ENCODE data around the gene NHERF1. TPM values are rescaled to one million over a fixed set of nuclear protein-coding genes. Genes with fewer than 3 reads are reported as not detected.

Gene NHERF1
- total and polyA plus RNA-seq, 2 of the 13 experiments (the other 11 are each of a cell fraction or from before 2014, with no cell fraction given), result 169 to 269 TPM

DNA sequence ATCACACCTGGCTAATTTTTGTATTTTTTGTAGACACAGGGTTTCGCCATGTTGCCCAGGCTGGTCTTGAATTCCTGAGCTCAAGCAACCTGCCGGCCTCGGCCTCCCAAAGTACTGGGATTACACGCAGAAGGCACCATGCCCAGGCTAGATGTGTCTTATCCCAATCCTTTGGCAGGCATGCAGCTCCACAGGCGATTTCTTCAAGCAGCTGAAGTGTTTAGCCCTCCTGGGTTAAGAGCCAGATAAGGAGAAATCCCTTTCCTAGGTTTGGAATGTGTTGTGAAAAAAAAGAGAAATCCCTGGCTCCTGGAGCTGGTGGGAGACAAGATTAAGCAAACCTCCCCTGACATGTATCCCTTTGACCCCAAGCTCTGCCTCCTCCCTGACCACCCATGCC, 2.1 kb upstream of the NHERF1 start:
- H3K4me1 ChIP-seq (ENCODE audit: insufficient read depth, low read length), result peaks cover 59% of the 10 kb centered on the region
- H2AFZ ChIP-seq (ENCODE audit: low read length), result no peak overlapping the region
- no peaks in the 10 kb centered on the region; a peak in 1 of 5 replicates for H3K36me3 ChIP-seq (replicated peaks in 1 of 2; ENCODE audit: control insufficient read depth in 1 of 2, insufficient read depth in 2 of 2, low read length in 2 of 2)
- intact Hi-C loops (cut with micrococcal nuclease; ENCODE audit: unreplicated experiment) (no loop called here), in situ Hi-C loops (cut with HindIII; ENCODE audit: extremely low pct_ligation_motif_present, low pct_unique_long_range_greater_than_20kb) (loop anchor here (5.0 kb wide), 1 partner anchor 36 kb away; no protein-coding TSS in a partner anchor)
- peaks cover 30% of the 10 kb centered on the region for H3K79me2 ChIP-seq (ENCODE audit: insufficient read depth, low read length)
- no TSS peak for BruUV-seq (replicated peaks)
- POLR2A ChIA-PET, result interaction anchor here (2.9 to 21.5 kb wide), 4 partner anchors 9 to 127 kb away, joined by 7 to 1459 read pairs (median 46); partner anchors contain the start of genes FDXR, NAT9 and RAB37
- H3K4me3 ChIP-seq (replicated peaks in 1 of 3; ENCODE audit: insufficient read depth in 1 of 3, low read depth in 2 of 3, low read length in 3 of 3), result peak overlapping the region in 2 of 3 experiments; percentile 6 to 99; a peak in 3 of 6 replicates
- no peak for DNase-seq (ENCODE audit: low spot score)
- 17% methylated on average over 5 of the region's 5 CpGs for WGBS (ENCODE audit: low lambda C conversion rate)
- peak overlapping the region; percentile 16; the same call in 1 of the 2 replicates for H3K9ac ChIP-seq (ENCODE audit: insufficient read depth, low read depth, low read length)
- peaks cover 0 to 15% of the 10 kb centered on the region in 2 experiments; a peak in 2 of 5 replicates for H3K27me3 ChIP-seq (ENCODE audit: control insufficient read depth in 1 of 2, insufficient read depth in 2 of 2, low read length in 2 of 2)
- H3K9me3 ChIP-seq (ENCODE audit: low read length), result no peaks in the 10 kb centered on the region
- H4K20me1 ChIP-seq (ENCODE audit: insufficient read depth, low read length), result no peaks in the 10 kb centered on the region
- FAIRE-seq, result no peak
- TF ChIP-seq ZNF430 (CRISPR knock-in tag; IDR thresholded peaks at IDR 0.05), result no peak
- TF ChIP-seq, protein P1, sequence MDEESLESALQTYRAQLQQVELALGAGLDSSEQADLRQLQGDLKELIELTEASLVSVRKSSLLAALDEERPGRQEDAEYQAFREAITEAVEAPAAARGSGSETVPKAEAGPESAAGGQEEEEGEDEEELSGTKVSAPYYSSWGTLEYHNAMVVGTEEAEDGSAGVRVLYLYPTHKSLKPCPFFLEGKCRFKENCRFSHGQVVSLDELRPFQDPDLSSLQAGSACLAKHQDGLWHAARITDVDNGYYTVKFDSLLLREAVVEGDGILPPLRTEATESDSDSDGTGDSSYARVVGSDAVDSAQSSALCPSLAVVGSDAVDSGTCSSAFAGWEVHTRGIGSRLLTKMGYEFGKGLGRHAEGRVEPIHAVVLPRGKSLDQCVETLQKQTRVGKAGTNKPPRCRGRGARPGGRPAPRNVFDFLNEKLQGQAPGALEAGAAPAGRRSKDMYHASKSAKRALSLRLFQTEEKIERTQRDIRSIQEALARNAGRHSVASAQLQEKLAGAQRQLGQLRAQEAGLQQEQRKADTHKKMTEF (CRISPR knock-in tag; IDR thresholded peaks at IDR 0.05), result 0 out of 2 replicates have a peak, but pooled peaks have one; percentile 21
- CTCF ChIA-PET (ENCODE audit: low intra/inter-chr PET ratio, low total read pairs), result interaction anchor here (4.0 to 9.0 kb wide), 2 partner anchors 26 to 35 kb away, joined by 103 to 219 read pairs; partner anchors contain the start of gene NAT9
- no peak for ATAC-seq
- no peak overlapping the region for H3K27ac ChIP-seq (ENCODE audit: extremely low read length, insufficient read depth, low read length)
- H3K4me2 ChIP-seq (ENCODE audit: low read depth, low read length), result peak overlapping the region; percentile 87

DNA sequence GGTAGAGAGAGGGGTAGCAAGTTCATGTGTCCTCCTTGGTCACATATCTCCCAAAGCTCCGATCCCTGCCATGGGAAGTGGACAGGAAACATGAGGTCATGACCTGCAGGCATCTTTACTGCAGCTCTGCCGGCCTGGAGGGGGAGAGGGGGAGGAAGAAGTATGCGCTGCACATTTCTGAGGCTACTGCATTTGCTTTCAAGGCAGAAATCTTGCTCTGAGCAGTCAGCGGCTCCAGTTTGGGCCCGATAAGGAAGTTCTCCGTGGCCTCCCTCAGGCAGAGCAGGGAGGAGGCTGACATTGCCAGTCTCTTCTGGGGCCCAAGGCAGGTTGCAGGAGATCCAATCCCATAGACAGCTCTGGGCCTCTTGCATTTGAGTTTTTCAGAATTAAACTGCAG, 1.5 kb upstream of the NHERF1 start:
- Histone ChIP-seq H3K79me2 (ENCODE audit: insufficient read depth, low read length) (peaks cover 35% of the 10 kb centered on the region), H3K9ac (ENCODE audit: insufficient read depth, low read depth, low read length) (peak overlapping the region; percentile 60), H3K27me3 (ENCODE audit: control insufficient read depth in 1 of 2, insufficient read depth in 2 of 2, low read length in 2 of 2) (peaks cover 0 to 10% of the 10 kb centered on the region in 2 experiments; a peak in 2 of 5 replicates), H3K4me2 (ENCODE audit: low read depth, low read length) (peak overlapping the region; percentile 87), H3K36me3 (replicated peaks in 1 of 2; ENCODE audit: control insufficient read depth in 1 of 2, insufficient read depth in 2 of 2, low read length in 2 of 2) (no peaks in the 10 kb centered on the region; a peak in 1 of 5 replicates), H3K27ac (ENCODE audit: extremely low read length, insufficient read depth, low read length) (no peak overlapping the region), H3K9me3 (ENCODE audit: low read length) (no peaks in the 10 kb centered on the region), H2AFZ (ENCODE audit: low read length) (no peak overlapping the region), H3K4me1 (ENCODE audit: insufficient read depth, low read length) (peaks cover 59% of the 10 kb centered on the region), H4K20me1 (ENCODE audit: insufficient read depth, low read length) (peaks cover 4% of the 10 kb centered on the region; the same call in 1 of the 2 replicates), H3K4me3 (replicated peaks in 1 of 3; ENCODE audit: insufficient read depth in 1 of 3, low read depth in 2 of 3, low read length in 3 of 3) (peak overlapping the region; percentile 5 to 99 (median 6); a peak in 4 of 6 replicates)
- no peak for FAIRE-seq
- ChIA-PET POLR2A (interaction anchor here (0.7 to 21.5 kb wide), 5 partner anchors 10 to 126 kb away, joined by 3 to 1459 read pairs (median 17); partner anchors contain the start of genes FDXR, NAT9 and RAB37), CTCF (ENCODE audit: low intra/inter-chr PET ratio, low total read pairs) (interaction anchor here (4.0 to 9.0 kb wide), 2 partner anchors 25 to 34 kb away, joined by 103 to 219 read pairs; partner anchors contain the start of gene NAT9)
- no TSS peak for BruUV-seq (replicated peaks)
- DNase-seq (ENCODE audit: low spot score), result no peak
- no peak for ATAC-seq
- intact Hi-C loops (cut with micrococcal nuclease; ENCODE audit: unreplicated experiment) (no loop called here), in situ Hi-C loops (cut with HindIII; ENCODE audit: extremely low pct_ligation_motif_present, low pct_unique_long_range_greater_than_20kb) (loop anchor here (5.0 kb wide), 1 partner anchor 35 kb away; no protein-coding TSS in a partner anchor)
- 6% methylated on average over 6 of the region's 6 CpGs for WGBS (ENCODE audit: low lambda C conversion rate)
- TF ChIP-seq NR2F6 (IDR thresholded peaks at IDR 0.05), result peak; percentile 82
- peak; percentile 75 for TF ChIP-seq NR2F6 (CRISPR knock-in tag; IDR thresholded peaks at IDR 0.05)
- TF ChIP-seq, protein P2, sequence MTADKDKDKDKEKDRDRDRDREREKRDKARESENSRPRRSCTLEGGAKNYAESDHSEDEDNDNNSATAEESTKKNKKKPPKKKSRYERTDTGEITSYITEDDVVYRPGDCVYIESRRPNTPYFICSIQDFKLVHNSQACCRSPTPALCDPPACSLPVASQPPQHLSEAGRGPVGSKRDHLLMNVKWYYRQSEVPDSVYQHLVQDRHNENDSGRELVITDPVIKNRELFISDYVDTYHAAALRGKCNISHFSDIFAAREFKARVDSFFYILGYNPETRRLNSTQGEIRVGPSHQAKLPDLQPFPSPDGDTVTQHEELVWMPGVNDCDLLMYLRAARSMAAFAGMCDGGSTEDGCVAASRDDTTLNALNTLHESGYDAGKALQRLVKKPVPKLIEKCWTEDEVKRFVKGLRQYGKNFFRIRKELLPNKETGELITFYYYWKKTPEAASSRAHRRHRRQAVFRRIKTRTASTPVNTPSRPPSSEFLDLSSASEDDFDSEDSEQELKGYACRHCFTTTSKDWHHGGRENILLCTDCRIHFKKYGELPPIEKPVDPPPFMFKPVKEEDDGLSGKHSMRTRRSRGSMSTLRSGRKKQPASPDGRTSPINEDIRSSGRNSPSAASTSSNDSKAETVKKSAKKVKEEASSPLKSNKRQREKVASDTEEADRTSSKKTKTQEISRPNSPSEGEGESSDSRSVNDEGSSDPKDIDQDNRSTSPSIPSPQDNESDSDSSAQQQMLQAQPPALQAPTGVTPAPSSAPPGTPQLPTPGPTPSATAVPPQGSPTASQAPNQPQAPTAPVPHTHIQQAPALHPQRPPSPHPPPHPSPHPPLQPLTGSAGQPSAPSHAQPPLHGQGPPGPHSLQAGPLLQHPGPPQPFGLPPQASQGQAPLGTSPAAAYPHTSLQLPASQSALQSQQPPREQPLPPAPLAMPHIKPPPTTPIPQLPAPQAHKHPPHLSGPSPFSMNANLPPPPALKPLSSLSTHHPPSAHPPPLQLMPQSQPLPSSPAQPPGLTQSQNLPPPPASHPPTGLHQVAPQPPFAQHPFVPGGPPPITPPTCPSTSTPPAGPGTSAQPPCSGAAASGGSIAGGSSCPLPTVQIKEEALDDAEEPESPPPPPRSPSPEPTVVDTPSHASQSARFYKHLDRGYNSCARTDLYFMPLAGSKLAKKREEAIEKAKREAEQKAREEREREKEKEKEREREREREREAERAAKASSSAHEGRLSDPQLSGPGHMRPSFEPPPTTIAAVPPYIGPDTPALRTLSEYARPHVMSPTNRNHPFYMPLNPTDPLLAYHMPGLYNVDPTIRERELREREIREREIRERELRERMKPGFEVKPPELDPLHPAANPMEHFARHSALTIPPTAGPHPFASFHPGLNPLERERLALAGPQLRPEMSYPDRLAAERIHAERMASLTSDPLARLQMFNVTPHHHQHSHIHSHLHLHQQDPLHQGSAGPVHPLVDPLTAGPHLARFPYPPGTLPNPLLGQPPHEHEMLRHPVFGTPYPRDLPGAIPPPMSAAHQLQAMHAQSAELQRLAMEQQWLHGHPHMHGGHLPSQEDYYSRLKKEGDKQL (CRISPR knock-in tag; IDR thresholded peaks at IDR 0.05; ENCODE audit: low read depth), result no peak
- peak; percentile 52; the same call in 1 of the 2 replicates for TF ChIP-seq RARA (CRISPR knock-in tag; IDR thresholded peaks at IDR 0.05)
- no peak for TF ChIP-seq GFI1 (CRISPR knock-in tag; IDR thresholded peaks at IDR 0.05; ENCODE audit: borderline replicate concordance)
- TF ChIP-seq XRCC5 (optimal IDR thresholded peaks at IDR 0.05; ENCODE audit: low read length), result peak; percentile 16
- 0 out of 2 replicates have a peak, but pooled peaks have one; percentile 26 for TF ChIP-seq ELF1 (CRISPR knock-in tag; IDR thresholded peaks at IDR 0.05)
